Caco-2 (cell line): ENCODE measurements around the gene IDH3G. TPM values are rescaled to one million over a fixed set of nuclear protein-coding genes. Genes with fewer than 3 reads are reported as not detected.

Experiments
- BruUV-seq: library from RNA; stranded (reverse); fragments of 400-500 nt; replicated peaks from 2 replicates; lab custom pipeline; 2021; lab: Mats Ljungman, UMichigan
- CTCF ChIA-PET: fragments of 300-600 bp; sonication (Branson Sonifier 250); formaldehyde crosslinking; loops from one replicate; lab custom pipeline; 2022; ENCODE audit warnings: antibody characterized with exemption; lab: Charles Lee
- POLR2A ChIA-PET: fragments of 300-600 bp; sonication (Branson Sonifier 250); formaldehyde crosslinking; loops from one replicate; lab custom pipeline; 2022; ENCODE audit warnings: antibody characterized with exemption; lab: Charles Lee
- DNase-seq, 2 experiments: peaks; one replicate each; pipeline versions ENCODE4 v3.0.0 to v3.0.0-alpha.2; 2020 to 2022
- H3K27me3 ChIP-seq: replicated peaks from 2 replicates; pipeline ENCODE4 v1.6.0; 2011; ENCODE audit warnings: low read length; ENCODE audit not compliant: control insufficient read depth, insufficient read depth
- H3K36me3 ChIP-seq: 2 replicates; pipeline ENCODE4 v1.5.1; 2011; ENCODE audit warnings: low read length; ENCODE audit not compliant: control insufficient read depth, insufficient read depth
- H3K4me1 ChIP-seq: fragments of 250-450 bp; sonication (Bioruptor Pico); 2 replicates; pipeline ENCODE4 v1.5.1; 2020; ENCODE audit warnings: mild to moderate bottlenecking
- H3K4me3 ChIP-seq: 2 replicates; pipeline ENCODE4 v1.5.1; 2011; ENCODE audit warnings: low read depth, mild to moderate bottlenecking, control low read depth, low read length
- H3K9me3 ChIP-seq: fragments of 250-450 bp; sonication (Bioruptor Pico); 2 replicates; pipeline ENCODE4 v1.5.1; 2020; ENCODE audit warnings: mild to moderate bottlenecking, moderate library complexity
- H3K27ac Mint-ChIP-seq: one replicate; pipeline ENCODE4 v1.8.0; 2022; ENCODE audit warnings: mixed read lengths; ENCODE audit not compliant: unreplicated experiment
- H3K27me3 Mint-ChIP-seq: one replicate; pipeline ENCODE4 v1.8.0; 2022; ENCODE audit warnings: mixed read lengths; ENCODE audit not compliant: insufficient read depth, unreplicated experiment
- H3K36me3 Mint-ChIP-seq: one replicate; pipeline ENCODE4 v1.8.0; 2022; ENCODE audit warnings: mild to moderate bottlenecking, mixed read lengths; ENCODE audit not compliant: insufficient read depth, unreplicated experiment
- H3K4me1 Mint-ChIP-seq: one replicate; pipeline ENCODE4 v1.8.0; 2022; ENCODE audit warnings: low read depth, mixed read lengths; ENCODE audit not compliant: unreplicated experiment
- H3K4me3 Mint-ChIP-seq: one replicate; pipeline ENCODE4 v1.8.0; 2022; ENCODE audit warnings: mild to moderate bottlenecking, moderate library complexity, mixed read lengths; ENCODE audit not compliant: unreplicated experiment
- H3K9me3 Mint-ChIP-seq: one replicate; pipeline ENCODE4 v1.8.0; 2022; ENCODE audit warnings: mixed read lengths; ENCODE audit not compliant: unreplicated experiment
- intact Hi-C: fragments of 100-400 bp; cut with micrococcal nuclease; formaldehyde crosslinking; loops from one replicate; pipeline ENCODE4 v1.10.0; 2022; ENCODE audit not compliant: unreplicated experiment
- total RNA-seq: library from RNA; stranded (reverse); gene quantifications from 2 replicates; pipeline ENCODE4 v1.2.3, GENCODE V29; 2022
- TF ChIP-seq, protein P1 (sequence below), 2 experiments: fragments of 200-600 bp in 1 of 2; IDR thresholded peaks; 1 replicate in 1 of 2; 2 replicates in 1 of 2; pipeline versions ENCODE4 v1.5.1 to v1.8.0; 2011 to 2022; ENCODE audit warnings: antibody characterized with exemption in 1 of 2, control low read depth in 1 of 2, inconsistent platforms in 1 of 2, low read depth in 1 of 2, low read length in 1 of 2, mild to moderate bottlenecking in 1 of 2, moderate library complexity in 1 of 2; ENCODE audit not compliant: insufficient read depth in 1 of 2, severe bottlenecking in 1 of 2, unreplicated experiment in 1 of 2

IDH3G gene
- total RNA-seq, 1 experiment from 2014 or later, result 53.3 TPM

DNA sequence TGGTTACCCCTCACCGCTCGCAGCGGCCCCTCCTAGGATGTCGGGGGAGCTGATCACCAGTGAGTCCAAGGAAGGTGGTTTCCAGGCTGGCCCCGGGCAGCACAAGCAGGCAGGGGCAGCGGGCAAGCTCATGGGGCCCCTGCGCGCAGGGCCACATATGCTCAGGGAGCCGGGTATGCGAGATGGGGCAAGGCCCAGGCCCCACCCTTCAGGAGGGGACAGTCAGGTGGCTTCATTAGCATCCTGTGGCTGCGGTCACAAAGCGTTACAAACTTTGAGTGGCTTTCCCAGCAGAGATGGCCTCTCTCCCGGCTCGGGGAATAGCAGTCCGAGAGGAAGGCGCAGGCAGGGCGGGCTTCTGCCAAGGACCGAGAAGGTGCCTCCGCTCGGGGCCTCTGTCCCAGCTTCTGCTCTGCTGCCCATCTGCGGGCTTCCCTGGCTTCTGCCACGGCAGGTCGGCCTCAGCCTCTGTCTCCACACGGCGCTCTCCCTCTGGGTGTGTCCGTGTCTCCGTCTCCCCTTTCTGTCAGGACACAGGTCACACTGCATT is 56.0 kb downstream of the IDH3G start:
- Mint-ChIP-seq H3K4me3 (no peak overlapping the region), H3K27me3 (no peaks in the 10 kb centered on the region), H3K9me3 (no peaks in the 10 kb centered on the region), H3K36me3 (no peaks in the 10 kb centered on the region), H3K27ac (no peak overlapping the region), H3K4me1 (no peaks in the 10 kb centered on the region)
- DNase-seq, result no peak
- no TSS peak for BruUV-seq
- no peaks in the 10 kb centered on the region for H3K27me3 ChIP-seq
- TF ChIP-seq, protein P1, sequence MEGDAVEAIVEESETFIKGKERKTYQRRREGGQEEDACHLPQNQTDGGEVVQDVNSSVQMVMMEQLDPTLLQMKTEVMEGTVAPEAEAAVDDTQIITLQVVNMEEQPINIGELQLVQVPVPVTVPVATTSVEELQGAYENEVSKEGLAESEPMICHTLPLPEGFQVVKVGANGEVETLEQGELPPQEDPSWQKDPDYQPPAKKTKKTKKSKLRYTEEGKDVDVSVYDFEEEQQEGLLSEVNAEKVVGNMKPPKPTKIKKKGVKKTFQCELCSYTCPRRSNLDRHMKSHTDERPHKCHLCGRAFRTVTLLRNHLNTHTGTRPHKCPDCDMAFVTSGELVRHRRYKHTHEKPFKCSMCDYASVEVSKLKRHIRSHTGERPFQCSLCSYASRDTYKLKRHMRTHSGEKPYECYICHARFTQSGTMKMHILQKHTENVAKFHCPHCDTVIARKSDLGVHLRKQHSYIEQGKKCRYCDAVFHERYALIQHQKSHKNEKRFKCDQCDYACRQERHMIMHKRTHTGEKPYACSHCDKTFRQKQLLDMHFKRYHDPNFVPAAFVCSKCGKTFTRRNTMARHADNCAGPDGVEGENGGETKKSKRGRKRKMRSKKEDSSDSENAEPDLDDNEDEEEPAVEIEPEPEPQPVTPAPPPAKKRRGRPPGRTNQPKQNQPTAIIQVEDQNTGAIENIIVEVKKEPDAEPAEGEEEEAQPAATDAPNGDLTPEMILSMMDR (IDR thresholded peaks at IDR 0.05; ENCODE audit: insufficient read depth in 1 of 2, low read depth in 1 of 2, low read length in 1 of 2, severe bottlenecking in 1 of 2, unreplicated experiment in 1 of 2), result no peak
- H3K4me1 ChIP-seq, result no peaks in the 10 kb centered on the region
- no peak overlapping the region for H3K4me3 ChIP-seq
- ChIA-PET POLR2A (no interaction called here), CTCF (no interaction called here)
- H3K9me3 ChIP-seq, result no peaks in the 10 kb centered on the region
- intact Hi-C loops, result no loop called here
- H3K36me3 ChIP-seq, result no peaks in the 10 kb centered on the region

DNA sequence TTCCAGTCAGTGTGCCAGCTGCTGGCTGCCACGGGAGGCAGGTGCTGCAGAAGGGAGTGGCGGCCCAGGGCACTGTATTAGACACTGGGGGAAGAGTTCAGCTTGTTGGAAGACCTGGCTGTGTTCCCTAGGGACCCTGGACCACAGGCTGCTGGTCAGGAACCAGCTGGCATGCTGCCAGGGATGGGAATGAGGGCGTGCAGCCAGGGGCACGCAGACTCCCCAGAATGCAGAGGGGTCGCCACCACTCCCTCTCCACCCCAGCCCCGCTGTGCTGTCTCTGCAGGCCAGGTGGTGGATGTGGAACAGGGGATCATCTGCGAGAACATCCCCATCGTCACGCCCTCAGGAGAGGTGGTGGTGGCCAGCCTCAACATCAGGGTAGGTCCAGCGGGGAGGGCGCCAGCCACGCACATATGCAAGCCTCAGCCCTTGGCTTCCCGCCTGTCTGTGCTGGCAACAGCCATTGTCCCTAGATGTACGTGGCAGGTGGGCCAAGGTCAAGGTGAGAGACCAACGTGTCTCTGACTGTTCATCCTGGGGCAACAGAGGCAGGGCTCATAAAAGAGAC is 57.2 kb downstream of the IDH3G start:
- no peaks in the 10 kb centered on the region for H3K27me3 ChIP-seq
- Mint-ChIP-seq H3K27me3 (no peaks in the 10 kb centered on the region), H3K4me3 (no peak overlapping the region), H3K36me3 (no peaks in the 10 kb centered on the region), H3K9me3 (no peaks in the 10 kb centered on the region), H3K27ac (no peak overlapping the region), H3K4me1 (no peaks in the 10 kb centered on the region)
- BruUV-seq, result no TSS peak
- H3K36me3 ChIP-seq, result no peaks in the 10 kb centered on the region
- POLR2A ChIA-PET, result no interaction called here
- intact Hi-C loops, result no loop called here
- no peak overlapping the region for H3K4me3 ChIP-seq
- H3K9me3 ChIP-seq, result no peaks in the 10 kb centered on the region
- H3K4me1 ChIP-seq, result no peaks in the 10 kb centered on the region
- CTCF ChIA-PET, result no interaction called here
- TF ChIP-seq, protein P1 (IDR thresholded peaks at IDR 0.05; ENCODE audit: insufficient read depth in 1 of 2, low read depth in 1 of 2, low read length in 1 of 2, severe bottlenecking in 1 of 2, unreplicated experiment in 1 of 2), result no peak
- no peak for DNase-seq

DNA sequence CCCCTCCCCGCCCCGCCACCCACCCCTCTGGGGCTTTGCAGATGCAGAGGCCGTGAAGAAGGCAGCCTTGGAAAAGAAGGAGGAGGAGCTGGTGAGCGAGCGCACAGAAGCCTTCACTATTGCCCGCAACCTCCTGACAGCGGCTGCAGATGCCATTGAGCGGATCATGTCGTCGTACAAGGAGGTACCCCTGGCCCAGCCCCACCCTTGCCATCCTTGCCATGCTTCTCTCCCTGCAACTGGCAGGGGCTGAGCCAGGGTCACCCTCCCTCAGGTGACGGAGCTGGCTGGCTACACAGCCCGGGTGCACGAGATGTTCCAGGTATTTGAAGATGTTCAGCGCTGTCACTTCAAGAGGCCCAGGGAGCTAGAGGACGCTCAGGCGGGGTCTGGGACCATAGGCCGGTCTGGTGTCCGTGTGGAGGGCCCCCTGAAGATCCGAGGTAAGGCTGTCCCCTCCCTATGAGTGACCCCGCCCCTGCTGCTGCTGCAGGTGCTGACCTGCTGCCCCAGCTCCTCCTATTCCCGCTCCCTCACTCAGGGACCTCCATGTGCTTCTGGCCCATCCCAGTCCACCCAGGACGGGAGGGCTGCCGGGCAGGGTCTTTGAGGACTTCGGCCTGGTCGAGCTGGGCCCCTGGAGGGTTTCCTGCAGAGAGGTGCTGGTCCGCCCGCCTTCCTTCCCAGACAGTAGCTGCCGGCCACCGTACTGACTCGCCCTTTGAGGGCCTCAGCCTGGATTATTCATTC is 57.9 kb downstream of the IDH3G start:
- no peaks in the 10 kb centered on the region for H3K27me3 Mint-ChIP-seq
- H3K27ac Mint-ChIP-seq, result no peak overlapping the region
- no peak overlapping the region for H3K4me3 Mint-ChIP-seq
- no peaks in the 10 kb centered on the region for H3K36me3 Mint-ChIP-seq
- Histone ChIP-seq H3K36me3 (no peaks in the 10 kb centered on the region), H3K27me3 (no peaks in the 10 kb centered on the region), H3K4me3 (no peak overlapping the region), H3K9me3 (no peaks in the 10 kb centered on the region), H3K4me1 (no peaks in the 10 kb centered on the region)
- no peaks in the 10 kb centered on the region for H3K4me1 Mint-ChIP-seq
- POLR2A ChIA-PET, result no interaction called here
- CTCF ChIA-PET, result no interaction called here
- BruUV-seq, result no TSS peak
- H3K9me3 Mint-ChIP-seq, result no peaks in the 10 kb centered on the region
- no peak for DNase-seq
- TF ChIP-seq, protein P1 (IDR thresholded peaks at IDR 0.05; ENCODE audit: insufficient read depth in 1 of 2, low read depth in 1 of 2, low read length in 1 of 2, severe bottlenecking in 1 of 2, unreplicated experiment in 1 of 2), result no peak
- intact Hi-C loops, result no loop called here

Other genes starting within 250 kb of the IDH3G start
- gene CCNQ, start 195.2 kb downstream of the IDH3G start, total RNA-seq, result 23.8 and 26.3 TPM in 2 replicates
- 9.0 and 12.0 TPM in 2 replicates for gene DUSP9, start 147.2 kb downstream of the IDH3G start, total RNA-seq
- gene PNCK, start 120.6 kb downstream of the IDH3G start, total RNA-seq, result not detected in 2 replicates
- 8.8 and 11.2 TPM in 2 replicates for gene SLC6A8, start 106.4 kb downstream of the IDH3G start, total RNA-seq
- 232 and 234 TPM in 2 replicates for gene BCAP31, start 70.0 kb downstream of the IDH3G start, total RNA-seq
- gene ABCD1, start 69.5 kb downstream of the IDH3G start, total RNA-seq, result 4.3 and 4.5 TPM in 2 replicates
- gene PLXNB3, start 30.1 kb downstream of the IDH3G start, total RNA-seq, result 0.16 TPM in 1 of 2 replicates, not detected in the other
- not detected in 2 replicates for gene SRPK3, start 13.3 kb downstream of the IDH3G start, total RNA-seq
- 353 and 373 TPM in 2 replicates for gene SSR4, start 293 bp upstream of the IDH3G start, total RNA-seq
- gene PDZD4, start 36.2 kb upstream of the IDH3G start, total RNA-seq, result 1.3 and 1.8 TPM in 2 replicates
- 12.7 and 12.8 TPM in 2 replicates for gene L1CAM, start 91.8 kb upstream of the IDH3G start, total RNA-seq
- gene AVPR2, start 110.3 kb upstream of the IDH3G start, total RNA-seq, result not detected in 2 replicates
- gene ARHGAP4, start 131.9 kb upstream of the IDH3G start, total RNA-seq, result 13.0 and 15.7 TPM in 2 replicates
- gene NAA10, start 140.7 kb upstream of the IDH3G start, total RNA-seq, result 91.3 and 93.8 TPM in 2 replicates
- 0.75 and 1.2 TPM in 2 replicates for gene RENBP, start 150.3 kb upstream of the IDH3G start, total RNA-seq
- 93.7 and 95.6 TPM in 2 replicates for gene HCFC1, start 177.4 kb upstream of the IDH3G start, total RNA-seq
- gene TMEM187, start 178.4 kb upstream of the IDH3G start, total RNA-seq, result 4.9 and 6.6 TPM in 2 replicates
- gene IRAK1, start 225.5 kb upstream of the IDH3G start, total RNA-seq, result 119 and 126 TPM in 2 replicates